GM23248 (cell line): ENCODE data around the gene GHRL. TPM values are rescaled to one million over a fixed set of nuclear protein-coding genes. Genes with fewer than 3 reads are reported as not detected.

ENCODE experiments used
- DNase-seq: peaks from one replicate; pipeline ENCODE4 v3.0.0-alpha.2; 2015
- H2AFZ ChIP-seq: fragments of 200-600 bp; sonication (generic); 2 replicates; pipeline ENCODE4 v1.6.1; 2016; ENCODE audit warnings: antibody characterized with exemption
- H3F3A ChIP-seq: fragments of 200-600 bp; sonication (generic); 2 replicates; pipeline ENCODE4 v1.6.1; 2016; ENCODE audit warnings: mild to moderate bottlenecking, antibody characterized with exemption, mixed run types; ENCODE audit not compliant: insufficient read depth
- H3K27ac ChIP-seq: fragments of 200-600 bp; sonication (generic); 2 replicates; pipeline ENCODE4 v1.5.1; 2016; ENCODE audit warnings: mild to moderate bottlenecking
- H3K27me3 ChIP-seq: fragments of 200-600 bp; sonication (generic); replicated peaks from 2 replicates; pipeline ENCODE4 v1.6.1; 2016; ENCODE audit warnings: mild to moderate bottlenecking; ENCODE audit not compliant: insufficient read depth
- H3K36me3 ChIP-seq: fragments of 200-600 bp; sonication (generic); 2 replicates; pipeline ENCODE4 v1.6.1; 2016; ENCODE audit warnings: low read depth, mild to moderate bottlenecking
- H3K4me1 ChIP-seq: fragments of 200-600 bp; sonication (generic); 2 replicates; pipeline ENCODE4 v1.6.1; 2016; ENCODE audit warnings: mild to moderate bottlenecking; ENCODE audit not compliant: insufficient read depth
- H3K4me2 ChIP-seq: fragments of 200-600 bp; sonication (generic); one replicate; pipeline ENCODE4 v1.6.1; 2016; ENCODE audit warnings: mild to moderate bottlenecking; ENCODE audit not compliant: unreplicated experiment
- H3K4me3 ChIP-seq: fragments of 200-600 bp; sonication (generic); 2 replicates; pipeline ENCODE4 v1.5.1; 2016; ENCODE audit warnings: mild to moderate bottlenecking
- H3K79me2 ChIP-seq: fragments of 200-600 bp; sonication (generic); 2 replicates; pipeline ENCODE4 v1.6.1; 2016; ENCODE audit warnings: mild to moderate bottlenecking; ENCODE audit not compliant: insufficient read depth
- H3K9ac ChIP-seq: fragments of 200-600 bp; sonication (generic); 2 replicates; pipeline ENCODE4 v1.6.1; 2016; ENCODE audit warnings: mild to moderate bottlenecking
- H3K9me2 ChIP-seq: fragments of 200-600 bp; sonication (generic); 2 replicates; pipeline ENCODE4 v1.6.1; 2016; ENCODE audit warnings: mixed run types, mild to moderate bottlenecking, moderate library complexity; ENCODE audit not compliant: insufficient read depth
- H3K9me3 ChIP-seq: fragments of 200-600 bp; sonication (generic); one replicate; pipeline ENCODE4 v1.6.1; 2017; ENCODE audit warnings: low read depth
- H4K20me1 ChIP-seq: fragments of 200-600 bp; sonication (generic); 2 replicates; pipeline ENCODE4 v1.6.0; 2016; ENCODE audit not compliant: insufficient read depth
- EZH2 ChIP-seq: fragments of 200-600 bp; sonication (generic); IDR thresholded peaks from 2 replicates; pipeline ENCODE4 v1.6.1; 2018; ENCODE audit warnings: antibody characterized with exemption, mild to moderate bottlenecking; ENCODE audit not compliant: insufficient read depth, poor library complexity, severe bottlenecking
- EZH2phosphoT487 ChIP-seq: fragments of 200-600 bp; sonication (generic); IDR thresholded peaks from 2 replicates; pipeline ENCODE4 v1.6.1; 2018; ENCODE audit warnings: antibody characterized with exemption, moderate library complexity, mild to moderate bottlenecking, low read depth; ENCODE audit not compliant: insufficient read depth
- WGBS, 2 experiments: methylation state at CpG; one replicate each; pipeline ENCODE4 v1.1.6; 2015 to 2017; ENCODE audit warnings: low lambda C conversion rate in 2 of 2, low coverage in 1 of 2; ENCODE audit errors: missing lambda C conversion rate in 2 of 2; 5-methylcytosine and 5-hydroxymethylcytosine counted together
- in situ Hi-C: fragments of 300-500 bp; cut with MboI; formaldehyde crosslinking; loops from 2 replicates; pipeline ENCODE4 v1.15.0; 2020
- polyA plus RNA-seq: library from polyadenylated mRNA; unstranded; fragments of >200 nt; fragmentation: Nextera tagmentation; extraction: Ambion mirVana; gene quantifications from 2 replicates; pipeline ENCODE4 v1.2.1, GENCODE V29; 2016
- total RNA-seq: library from RNA; depleted of rRNA; stranded (reverse); fragments of >200 nt; shearing (Covaris generic); gene quantifications from 2 replicates; pipeline ENCODE4 v1.2.3, GENCODE V29; 2014

Gene GHRL
- total and polyA plus RNA-seq, 2 experiments from 2014 or later = 0.71 TPM; not detected in 1

DNA sequence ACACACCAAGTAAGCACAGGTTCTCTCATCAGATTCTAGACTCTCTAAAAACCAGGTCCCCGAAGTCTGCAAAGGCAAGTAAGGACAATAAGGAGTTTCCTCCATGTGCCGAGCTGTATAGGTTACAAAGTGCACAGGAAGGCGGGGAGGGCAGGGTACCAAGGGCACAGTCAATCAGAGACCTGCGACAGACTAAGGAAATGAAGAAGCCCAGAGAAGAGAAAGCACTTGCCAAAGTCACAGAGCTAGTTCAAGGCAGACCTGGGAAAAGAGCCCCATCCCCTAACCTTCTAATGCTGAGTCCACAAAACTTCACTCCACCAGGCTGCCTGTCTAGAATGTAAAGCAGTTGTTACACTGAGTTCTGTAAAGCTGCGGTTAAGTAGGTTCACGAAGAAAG lies 26.5 kb upstream of the GHRL start:
- peaks cover 16% of the 10 kb centered on the region for H3K4me1 ChIP-seq
- in situ Hi-C loops = no loop called here
- H3K79me2 ChIP-seq = peaks cover 64% of the 10 kb centered on the region
- peaks cover 8% of the 10 kb centered on the region; the same call in 1 of the 2 replicates for H4K20me1 ChIP-seq
- H3K27me3 ChIP-seq = no peaks in the 10 kb centered on the region
- H2AFZ ChIP-seq = no peak overlapping the region
- no peak overlapping the region for H3K27ac ChIP-seq
- H3K9ac ChIP-seq = peak overlapping the region; percentile 100
- peak overlapping the region; percentile 92 for H3K4me3 ChIP-seq
- WGBS, 2 experiments = 32 to 36% methylated on average over 6 of the region's 6 CpGs
- H3K4me2 ChIP-seq = peak overlapping the region; percentile 96
- no peaks in the 10 kb centered on the region for H3K9me3 ChIP-seq
- H3F3A ChIP-seq = peaks cover 15% of the 10 kb centered on the region
- H3K36me3 ChIP-seq = peaks cover 35% of the 10 kb centered on the region
- H3K9me2 ChIP-seq = no peaks in the 10 kb centered on the region
- no peak for TF ChIP-seq EZH2
- no peak for TF ChIP-seq EZH2phosphoT487
- DNase-seq = no peak

DNA sequence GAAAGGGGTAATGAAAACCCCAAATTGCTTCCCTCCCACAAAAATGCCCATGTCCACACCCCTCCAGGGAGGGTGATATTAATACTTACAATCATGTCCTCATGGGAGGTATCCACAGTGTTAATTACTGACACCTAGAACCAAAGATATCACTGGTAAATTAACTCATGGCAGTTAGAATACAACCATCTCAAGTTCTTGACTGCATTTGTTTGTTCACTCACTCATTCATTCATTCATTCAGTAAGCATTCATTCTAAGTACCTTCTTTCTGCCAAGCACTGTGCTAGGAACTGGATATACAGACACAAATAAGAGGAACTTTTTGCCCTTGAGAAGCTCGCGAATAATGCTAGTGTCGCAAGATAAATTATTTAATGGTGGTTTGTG lies 25.2 kb upstream of the GHRL start:
- Histone ChIP-seq H3K4me1 (peaks cover 16% of the 10 kb centered on the region), H3K9me2 (no peaks in the 10 kb centered on the region), H3K4me2 (no peak overlapping the region), H3F3A (peaks cover 25% of the 10 kb centered on the region), H3K9ac (no peak overlapping the region), H3K4me3 (no peak overlapping the region), H4K20me1 (peaks cover 8% of the 10 kb centered on the region; the same call in 1 of the 2 replicates), H2AFZ (no peak overlapping the region), H3K9me3 (no peaks in the 10 kb centered on the region), H3K79me2 (peaks cover 77% of the 10 kb centered on the region), H3K36me3 (peaks cover 46% of the 10 kb centered on the region), H3K27ac (no peak overlapping the region), H3K27me3 (no peaks in the 10 kb centered on the region)
- 98 to 99% methylated on average over 3 of the region's 3 CpGs for WGBS, 2 experiments
- DNase-seq = no peak
- in situ Hi-C loops = no loop called here
- no peak for TF ChIP-seq EZH2phosphoT487
- TF ChIP-seq EZH2 = no peak

DNA sequence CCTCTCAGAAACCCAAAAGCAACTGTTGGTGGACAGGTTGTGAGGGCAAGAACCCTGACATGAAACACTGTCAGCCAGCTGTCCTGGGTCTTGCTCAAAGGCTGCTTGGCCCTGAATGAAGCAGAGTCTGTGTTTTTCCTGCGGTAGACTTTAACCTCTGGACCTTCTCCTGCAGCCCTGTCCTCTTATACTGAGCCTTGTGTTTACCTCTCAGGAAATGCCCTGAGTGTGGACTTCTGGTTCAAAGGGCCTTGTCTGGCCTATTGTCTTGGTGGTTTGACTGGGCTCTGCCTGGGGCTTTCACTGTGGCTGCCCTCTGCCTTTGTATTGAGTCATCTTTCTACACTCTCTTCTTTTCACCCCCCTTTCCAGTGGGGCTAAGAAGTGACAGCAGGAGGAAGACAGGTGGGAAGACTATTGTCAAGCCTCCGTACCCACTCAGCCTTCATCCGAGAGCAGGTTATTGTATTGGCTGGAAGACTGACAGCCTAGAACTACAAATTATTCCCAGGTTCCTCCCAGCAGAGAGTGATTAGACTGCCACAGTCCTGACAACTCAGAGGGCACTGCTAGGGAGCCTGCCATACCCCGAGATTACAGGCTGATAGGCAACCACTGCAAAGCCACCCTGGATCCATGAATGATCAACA lies 24.7 kb upstream of the GHRL start:
- WGBS, 2 experiments = 83 to 88% methylated on average over 4 of the region's 4 CpGs
- H3K9me2 ChIP-seq = no peaks in the 10 kb centered on the region
- no peak overlapping the region for H3K27ac ChIP-seq
- H4K20me1 ChIP-seq = peaks cover 8% of the 10 kb centered on the region; the same call in 1 of the 2 replicates
- H3F3A ChIP-seq = peaks cover 31% of the 10 kb centered on the region
- peaks cover 16% of the 10 kb centered on the region for H3K4me1 ChIP-seq
- H3K9me3 ChIP-seq = no peaks in the 10 kb centered on the region
- no peak overlapping the region for H3K4me3 ChIP-seq
- H3K36me3 ChIP-seq = peaks cover 51% of the 10 kb centered on the region
- H3K27me3 ChIP-seq = no peaks in the 10 kb centered on the region
- no peak overlapping the region for H3K9ac ChIP-seq
- H3K79me2 ChIP-seq = peaks cover 82% of the 10 kb centered on the region
- no peak overlapping the region for H3K4me2 ChIP-seq
- no peak overlapping the region for H2AFZ ChIP-seq
- no peak for TF ChIP-seq EZH2
- TF ChIP-seq EZH2phosphoT487 = no peak
- in situ Hi-C loops = no loop called here
- no peak for DNase-seq

DNA sequence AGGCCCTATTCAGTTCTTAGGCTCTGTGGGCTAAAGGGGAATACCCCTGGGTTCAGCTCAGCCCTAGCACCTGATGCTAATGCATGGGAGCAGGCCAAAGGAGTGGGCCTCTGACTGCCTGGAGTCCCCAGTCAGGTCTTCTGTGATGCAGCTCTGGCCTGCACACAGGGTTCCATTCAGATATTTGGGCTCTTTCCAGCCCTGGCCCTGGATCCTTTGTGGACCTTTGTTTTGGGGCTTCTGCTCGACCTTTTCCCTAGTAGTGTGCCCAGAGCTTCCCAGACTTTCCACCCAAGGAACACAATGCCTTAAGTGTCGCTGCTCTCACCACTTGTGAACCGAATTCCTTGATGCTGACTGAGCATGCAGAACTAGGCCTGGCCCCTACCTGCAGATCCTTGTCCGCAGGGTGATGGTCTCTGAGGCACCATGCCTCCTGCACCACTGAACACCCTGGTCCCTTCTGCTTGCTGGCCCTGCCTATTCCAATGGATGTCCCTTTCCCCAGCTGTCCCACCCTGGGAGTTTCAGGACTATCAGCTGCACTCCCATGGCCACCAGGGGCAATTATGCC lies 23.1 kb upstream of the GHRL start:
- H3K4me1 ChIP-seq = peaks cover 22% of the 10 kb centered on the region
- H3F3A ChIP-seq = peaks cover 40% of the 10 kb centered on the region
- no peaks in the 10 kb centered on the region for H3K27me3 ChIP-seq
- no peak overlapping the region for H2AFZ ChIP-seq
- H3K4me3 ChIP-seq = no peak overlapping the region
- H3K27ac ChIP-seq = no peak overlapping the region
- no peak overlapping the region for H3K4me2 ChIP-seq
- 80 to 84% methylated on average over 4 of the region's 4 CpGs for WGBS, 2 experiments
- TF ChIP-seq EZH2 (no peak), EZH2phosphoT487 (no peak)
- peaks cover 66% of the 10 kb centered on the region for H3K36me3 ChIP-seq
- H3K79me2 ChIP-seq = peaks cover 94% of the 10 kb centered on the region
- no peaks in the 10 kb centered on the region for H3K9me3 ChIP-seq
- H3K9me2 ChIP-seq = no peaks in the 10 kb centered on the region
- no peak overlapping the region for H3K9ac ChIP-seq
- H4K20me1 ChIP-seq = peaks cover 8% of the 10 kb centered on the region; the same call in 1 of the 2 replicates
- in situ Hi-C loops = no loop called here
- DNase-seq = no peak

DNA sequence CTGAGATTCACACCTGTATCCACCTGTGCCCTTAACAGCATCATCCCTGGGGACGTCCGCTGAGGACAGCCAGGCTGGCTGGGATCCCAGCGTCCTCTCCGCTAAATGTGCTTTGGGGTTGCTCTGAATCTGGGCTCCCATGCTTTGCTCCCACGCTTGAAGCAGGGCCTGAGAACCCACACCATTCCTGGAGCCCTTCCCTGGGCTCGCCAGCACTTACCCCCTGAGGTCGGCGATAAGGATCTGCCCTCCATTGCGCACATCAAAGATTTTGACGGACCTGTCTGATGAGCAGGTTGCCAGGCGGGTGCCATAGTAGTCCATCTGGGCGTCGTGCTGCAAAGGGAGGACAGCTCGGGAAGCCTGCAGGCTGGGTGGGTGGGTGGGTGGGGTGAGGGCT lies 22.4 kb upstream of the GHRL start:
- in situ Hi-C loops = no loop called here
- 94% methylated on average over 14 of the region's 14 CpGs for WGBS, 2 experiments
- Histone ChIP-seq H3K4me2 (no peak overlapping the region), H3K79me2 (peaks cover 90% of the 10 kb centered on the region), H3K36me3 (peaks cover 70% of the 10 kb centered on the region), H2AFZ (no peak overlapping the region), H3K27me3 (no peaks in the 10 kb centered on the region), H3K4me1 (peaks cover 30% of the 10 kb centered on the region), H3K9ac (no peak overlapping the region), H4K20me1 (peaks cover 8% of the 10 kb centered on the region; the same call in 1 of the 2 replicates), H3K4me3 (no peak overlapping the region), H3K9me2 (no peaks in the 10 kb centered on the region), H3K27ac (no peak overlapping the region), H3K9me3 (no peaks in the 10 kb centered on the region), H3F3A (peaks cover 47% of the 10 kb centered on the region)
- no peak for TF ChIP-seq EZH2
- TF ChIP-seq EZH2phosphoT487 = no peak
- DNase-seq = no peak
